Cardiac muscle cell (in vitro differentiated cells and primary cell): Measurements from ENCODE around the gene FAM53B. TPM values are rescaled to one million over a fixed set of nuclear protein-coding genes. Genes with fewer than 3 reads are reported as not detected.

ENCODE experiments used
- DNase-seq, 2 donors: peaks; one replicate each; pipeline versions ENCODE4 v3.0.0 to v3.0.0-alpha.2; 2010 to 2017; ENCODE audit warnings: low read depth in 1 of 2, low spot score in 1 of 2
- H3K27ac ChIP-seq: fragments of 200-600 bp; sonication (generic); 2 replicates; pipeline ENCODE4 v1.5.1; 2016
- H3K27me3 ChIP-seq: fragments of 200-600 bp; sonication (generic); 2 replicates; pipeline ENCODE4 v1.6.0; 2016; ENCODE audit warnings: control low read depth
- H3K36me3 ChIP-seq: fragments of 200-600 bp; sonication (generic); 2 replicates; pipeline ENCODE4 v1.5.1; 2016; ENCODE audit warnings: control low read depth
- H3K4me1 ChIP-seq: fragments of 200-600 bp; sonication (generic); 2 replicates; pipeline ENCODE4 v1.8.1; 2017; ENCODE audit warnings: low read depth, mild to moderate bottlenecking, mixed run types
- H3K4me3 ChIP-seq: fragments of 200-600 bp; sonication (generic); 2 replicates; pipeline ENCODE4 v1.5.1; 2016; ENCODE audit warnings: mild to moderate bottlenecking
- H3K9me3 ChIP-seq: fragments of 200-600 bp; sonication (generic); 2 replicates; pipeline ENCODE4 v1.5.1; 2017; ENCODE audit warnings: low read depth, mild to moderate bottlenecking, control low read depth
- polyA plus RNA-seq: library from polyadenylated mRNA; unstranded; fragments of >200 nt; fragmentation: Nextera tagmentation; extraction: Ambion mirVana; gene quantifications from 2 replicates; pipeline ENCODE4 v1.2.1, GENCODE V29; 2016
- total RNA-seq: library from RNA; depleted of rRNA; stranded (reverse); fragments of >200 nt; gene quantifications from 2 replicates; pipeline ENCODE4 v1.2.3, GENCODE V29; 2016
- TF ChIP-seq, protein P1 (sequence below): IDR thresholded peaks from 2 replicates; pipeline ENCODE4 v1.5.1; 2012; ENCODE audit warnings: low read depth, mild to moderate bottlenecking, low read length

The FAM53B gene
- total and polyA plus RNA-seq, 2 experiments from 2014 or later, result 10.2 to 34.8 TPM

DNA sequence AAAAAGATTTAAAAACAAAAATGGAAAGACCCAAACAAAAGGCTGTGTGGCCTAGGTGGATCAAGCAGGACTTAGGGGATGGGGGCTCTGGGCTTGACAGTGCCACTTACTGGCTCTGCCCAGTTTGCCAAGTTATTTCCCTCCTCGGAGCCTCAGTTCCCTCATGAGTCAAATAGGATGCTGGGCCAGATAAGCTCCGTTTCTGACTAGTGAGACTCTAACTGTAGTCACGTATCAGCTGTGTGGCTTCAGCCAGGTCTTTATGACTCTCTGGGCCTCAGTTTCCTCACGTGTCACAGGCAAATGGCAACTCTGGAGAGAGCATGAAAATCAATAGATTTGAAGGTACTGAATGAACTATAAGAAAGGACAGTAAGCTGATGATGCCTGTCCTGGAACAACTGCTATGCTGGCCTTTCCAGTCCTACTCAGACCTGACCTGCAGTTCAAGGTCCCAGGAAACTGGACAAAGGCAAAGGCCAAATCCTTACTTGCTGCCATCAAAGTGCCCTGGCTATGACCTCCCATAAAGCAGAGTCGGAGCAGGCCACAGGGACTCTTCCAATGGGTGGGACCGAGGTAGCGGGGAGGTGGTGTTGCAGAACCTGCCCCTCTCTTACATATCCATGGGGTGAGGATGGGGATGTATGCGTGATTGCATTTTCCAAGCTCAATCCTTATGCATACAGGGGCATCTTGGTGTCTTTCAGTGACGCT, 27.0 kb downstream of the FAM53B start:
- H3K27me3 ChIP-seq, result no peaks in the 10 kb centered on the region
- H3K27ac ChIP-seq, result peak overlapping the region; percentile 81
- H3K4me1 ChIP-seq, result peaks cover 44% of the 10 kb centered on the region

GRCh38 chr10:124716369-124716768, 27.8 kb downstream of the FAM53B start:
- peaks cover 41% of the 10 kb centered on the region for H3K4me1 ChIP-seq
- TF ChIP-seq, protein P1, sequence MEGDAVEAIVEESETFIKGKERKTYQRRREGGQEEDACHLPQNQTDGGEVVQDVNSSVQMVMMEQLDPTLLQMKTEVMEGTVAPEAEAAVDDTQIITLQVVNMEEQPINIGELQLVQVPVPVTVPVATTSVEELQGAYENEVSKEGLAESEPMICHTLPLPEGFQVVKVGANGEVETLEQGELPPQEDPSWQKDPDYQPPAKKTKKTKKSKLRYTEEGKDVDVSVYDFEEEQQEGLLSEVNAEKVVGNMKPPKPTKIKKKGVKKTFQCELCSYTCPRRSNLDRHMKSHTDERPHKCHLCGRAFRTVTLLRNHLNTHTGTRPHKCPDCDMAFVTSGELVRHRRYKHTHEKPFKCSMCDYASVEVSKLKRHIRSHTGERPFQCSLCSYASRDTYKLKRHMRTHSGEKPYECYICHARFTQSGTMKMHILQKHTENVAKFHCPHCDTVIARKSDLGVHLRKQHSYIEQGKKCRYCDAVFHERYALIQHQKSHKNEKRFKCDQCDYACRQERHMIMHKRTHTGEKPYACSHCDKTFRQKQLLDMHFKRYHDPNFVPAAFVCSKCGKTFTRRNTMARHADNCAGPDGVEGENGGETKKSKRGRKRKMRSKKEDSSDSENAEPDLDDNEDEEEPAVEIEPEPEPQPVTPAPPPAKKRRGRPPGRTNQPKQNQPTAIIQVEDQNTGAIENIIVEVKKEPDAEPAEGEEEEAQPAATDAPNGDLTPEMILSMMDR, result no peak
- DNase-seq, result no peak
- H3K36me3 ChIP-seq, result no peaks in the 10 kb centered on the region
- H3K27me3 ChIP-seq, result no peaks in the 10 kb centered on the region
- H3K27ac ChIP-seq, result peak overlapping the region; percentile 33
- H3K9me3 ChIP-seq, result no peaks in the 10 kb centered on the region
- no peak overlapping the region for H3K4me3 ChIP-seq

More for the DNA sequence above, 27.0 kb downstream of the FAM53B start:
- H3K36me3 ChIP-seq, result no peaks in the 10 kb centered on the region
- TF ChIP-seq, protein P1, result no peak
- H3K4me3 ChIP-seq, result no peak overlapping the region
- DNase-seq, result no peak
- no peaks in the 10 kb centered on the region for H3K9me3 ChIP-seq

DNA sequence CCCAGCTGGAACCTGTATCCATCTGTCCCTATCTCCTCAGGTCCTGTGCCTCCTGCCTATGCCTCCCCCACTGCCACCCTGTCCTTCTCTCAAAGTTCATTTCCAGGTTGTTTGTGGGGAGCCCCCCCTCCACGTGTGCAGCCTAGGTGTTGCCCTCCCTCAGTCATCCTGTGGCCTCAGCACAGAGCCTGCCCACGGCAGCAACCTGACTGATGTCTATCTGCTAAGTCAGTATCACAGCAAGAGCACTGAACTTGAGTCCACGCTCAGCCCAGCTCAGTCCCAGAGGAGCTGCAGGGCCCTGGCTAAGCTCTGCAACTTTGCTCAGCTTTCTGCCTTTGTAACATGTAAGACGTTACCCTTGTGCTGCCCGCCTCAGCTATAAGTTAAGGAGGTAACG, 28.7 kb downstream of the FAM53B start:
- TF ChIP-seq, protein P1, result no peak
- Histone ChIP-seq H3K9me3 (no peaks in the 10 kb centered on the region), H3K4me3 (no peak overlapping the region), H3K4me1 (peaks cover 38% of the 10 kb centered on the region), H3K27me3 (no peaks in the 10 kb centered on the region), H3K27ac (no peak overlapping the region), H3K36me3 (no peaks in the 10 kb centered on the region)
- DNase-seq, result no peak

GRCh38 chr10:124713679-124714255, 30.4 kb downstream of the FAM53B start:
- Histone ChIP-seq H3K4me1 (peaks cover 35% of the 10 kb centered on the region), H3K27ac (no peak overlapping the region), H3K4me3 (no peak overlapping the region), H3K27me3 (no peaks in the 10 kb centered on the region), H3K9me3 (no peaks in the 10 kb centered on the region), H3K36me3 (no peaks in the 10 kb centered on the region)
- no peak for DNase-seq
- TF ChIP-seq, protein P1, result no peak

DNA sequence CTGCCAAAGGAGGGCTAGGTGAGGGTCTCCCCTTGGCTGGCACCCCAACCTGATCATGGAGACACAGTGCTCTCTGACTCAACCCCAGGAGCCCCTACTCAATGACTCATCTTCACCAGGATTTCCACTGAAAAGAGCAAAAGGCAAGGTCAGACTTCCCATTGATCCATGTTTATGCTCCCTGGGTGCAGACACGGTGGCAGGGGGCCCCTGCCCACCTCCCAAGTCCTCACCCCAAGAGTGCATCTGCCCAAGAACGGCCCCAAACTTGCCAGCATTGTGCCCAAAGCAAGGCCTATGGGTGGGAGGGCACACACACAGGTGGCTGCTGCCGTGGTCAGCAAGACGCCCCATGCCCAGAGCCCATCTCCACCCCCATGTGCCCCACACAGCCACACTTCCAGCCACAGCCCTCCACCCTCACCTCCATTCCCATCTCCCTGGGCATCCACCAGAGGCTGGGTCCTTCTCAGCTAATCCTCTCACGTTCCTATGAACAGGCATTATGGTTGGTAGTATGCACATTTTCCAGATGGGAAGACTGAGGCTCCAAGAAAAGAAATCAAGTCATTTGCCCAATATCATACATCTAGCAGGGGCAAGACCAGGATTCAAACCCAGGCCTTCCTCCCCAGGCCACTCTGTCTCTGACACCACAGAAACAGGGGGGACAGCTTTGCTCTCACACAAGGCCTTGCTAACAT, 31.3 kb downstream of the FAM53B start:
- H3K27me3 ChIP-seq, result no peaks in the 10 kb centered on the region
- H3K36me3 ChIP-seq, result no peaks in the 10 kb centered on the region
- H3K9me3 ChIP-seq, result no peaks in the 10 kb centered on the region
- peaks cover 34% of the 10 kb centered on the region for H3K4me1 ChIP-seq
- H3K27ac ChIP-seq, result no peak overlapping the region
- TF ChIP-seq, protein P1, result no peak
- DNase-seq, result no peak
- no peak overlapping the region for H3K4me3 ChIP-seq
